Activated naive CD4-positive, alpha-beta T cell treated with anti-CD3 and anti-CD28 coated beads, Interleukin-2, amount 10 ng/mL, durations not matched to agents 5 hours and 36 hours (primary cell): ENCODE data around the gene PRR15L. TPM values are rescaled to one million over a fixed set of nuclear protein-coding genes. Genes with fewer than 3 reads are reported as not detected.

ENCODE experiments used
- total RNA-seq, 2 experiments: library from RNA; stranded (reverse); gene quantifications; one replicate each; pipeline ENCODE4 v1.2.3, GENCODE V29; 2021

PRR15L gene
- total RNA-seq = not detected

GRCh38 chr17:47957591-47958490 lies at the start of gene PRR15L:
Gene PRR15L, minus strand, starts transcription at chr17:47957883. Its CDS starts 4,649 bp downstream, at chr17:47953234.

GRCh38 chr17:47970725-47971499 lies 13.2 kb upstream of the PRR15L start, which contains the start of gene CDK5RAP3:
Gene CDK5RAP3, plus strand, starts transcription at chr17:47971113. Its CDS starts 34 bp downstream, at chr17:47971147.

GRCh38 chr17:47941246-47942095 lies 16.2 kb downstream of the PRR15L start, which contains the start of gene PNPO:
Gene PNPO, plus strand, starts transcription at chr17:47941571. Its CDS starts 105 bp downstream, at chr17:47941676.

Other genes starting within 250 kb of the PRR15L start
- gene TBX21, start 224.6 kb downstream of the PRR15L start, total RNA-seq = 10 to 100 TPM; 10.8 to 11.8 TPM
- gene OSBPL7, start 136.1 kb downstream of the PRR15L start, total RNA-seq = 10 to 100 TPM; 31.2 to 35.6 TPM
- 10 to 100 TPM; 42.1 to 43.2 TPM for gene MRPL10, start 126.3 kb downstream of the PRR15L start, total RNA-seq
- gene LRRC46, start 126.2 kb downstream of the PRR15L start, total RNA-seq = under 1 TPM; 0.53 to 0.63 TPM
- gene SCRN2, start 116.6 kb downstream of the PRR15L start, total RNA-seq = 10 to 100 TPM; 29.0 to 29.7 TPM
- gene SP6, start 106.7 kb downstream of the PRR15L start, total RNA-seq = under 1 TPM; 0.12 to 0.13 TPM
- 10 to 100 TPM; 27.7 to 27.8 TPM for gene SP2, start 61.6 kb downstream of the PRR15L start, total RNA-seq
- 10 to 100 TPM; 24.5 to 25.9 TPM for gene PNPO, start 16.3 kb downstream of the PRR15L start, total RNA-seq
- gene CDK5RAP3, start 13.2 kb upstream of the PRR15L start, total RNA-seq = 100 to 1,000 TPM; 203 to 218 TPM
- 1 to 10 TPM; 4.4 to 5.9 TPM for gene COPZ2, start 79.9 kb upstream of the PRR15L start, total RNA-seq
- 10 to 100 TPM; 50.8 to 63.5 TPM for gene NFE2L1, start 90.5 kb upstream of the PRR15L start, total RNA-seq
- 10 to 100 TPM; 51.4 to 52.8 TPM for gene CBX1, start 143.6 kb upstream of the PRR15L start, total RNA-seq
- 10 to 100 TPM; 23.8 to 24.5 TPM for gene SNX11, start 149.9 kb upstream of the PRR15L start, total RNA-seq